Measurements from ENCODE around the gene SLC9A4. TPM values are rescaled to one million over a fixed set of nuclear protein-coding genes. Genes with fewer than 3 reads are reported as not detected.
A peak's percentile ranks its signal among the peaks of the same experiment; 100 is the strongest.

SLC9A4 gene
- total and polyA plus RNA-seq, 2 of the 4 experiments (the other 2 are of a cell fraction): not detected

DNA sequence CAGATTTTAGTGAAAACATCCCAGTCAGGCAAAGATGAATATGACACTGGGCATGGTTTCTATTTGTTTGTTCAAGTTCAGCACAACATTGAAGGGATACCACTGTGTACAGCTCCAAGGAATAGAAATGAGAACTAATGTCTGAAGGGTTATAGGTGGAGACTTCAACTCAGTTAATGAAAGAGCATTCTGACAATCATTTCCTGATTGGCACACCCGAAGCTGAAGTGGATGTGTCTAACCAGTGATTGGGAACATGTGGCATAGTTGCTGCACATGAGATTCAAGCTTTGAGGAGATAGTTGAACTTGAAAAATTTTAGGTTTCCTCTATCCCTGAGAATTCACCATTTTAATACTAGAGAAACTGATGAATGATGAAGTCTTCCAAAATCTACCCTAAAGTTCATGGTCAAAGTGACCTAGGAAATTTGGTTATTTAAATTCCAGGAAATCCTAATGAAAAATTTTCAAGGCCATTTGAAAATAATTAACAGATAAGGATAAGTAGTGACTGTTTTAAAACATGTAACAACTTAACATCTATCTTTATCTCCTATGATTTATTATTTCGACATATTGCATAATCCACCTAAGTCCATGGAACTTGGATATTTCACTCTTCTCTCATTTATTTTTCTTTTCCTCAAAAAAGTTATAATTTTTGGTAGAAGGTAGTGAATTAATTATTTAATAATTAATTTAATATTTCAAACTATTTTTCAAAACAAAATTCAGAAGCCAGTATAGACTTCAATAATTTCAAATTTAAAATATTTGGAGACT, 38.0 kb downstream of the SLC9A4 start:
- Histone ChIP-seq H3K14ac (replicated peaks; ENCODE audit: low read depth, low read length) (no peak overlapping the region), H3K4me1 (ENCODE audit: control insufficient read depth, insufficient read depth, low read length) (peaks cover 7% of the 10 kb centered on the region; the same call in 1 of the 2 replicates), H3K4ac (ENCODE audit: low read depth, low read length) (no peak overlapping the region), H3K56ac (ENCODE audit: extremely low read depth, insufficient read depth, low read length) (no peak overlapping the region), H2BK120ac (ENCODE audit: low read depth, low read length) (no peak overlapping the region), H3K79me1 (ENCODE audit: low read depth in 1 of 2, low read length in 2 of 2) (no peaks in the 10 kb centered on the region), H3K18ac (ENCODE audit: low read depth, low read length) (no peak overlapping the region), H2AK9ac (replicated peaks; ENCODE audit: low read depth, low read length, poor library complexity) (no peak overlapping the region), H4K20me1 (ENCODE audit: insufficient read depth, low read length) (no peaks in the 10 kb centered on the region), H3K27ac (ENCODE audit: insufficient read depth, low read length) (no peak overlapping the region), H2BK5ac (ENCODE audit: low read depth, low read length, poor library complexity, severe bottlenecking) (no peak overlapping the region), H2AK5ac (ENCODE audit: low read depth, low read length) (no peak overlapping the region), H3K4me3 (ENCODE audit: insufficient read depth, low read depth, low read length) (no peak overlapping the region), H3K23ac (ENCODE audit: low read depth, low read length) (no peak overlapping the region), H3K27me3 (ENCODE audit: control insufficient read depth, insufficient read depth, low read length) (no peaks in the 10 kb centered on the region; the same call in 1 of the 2 replicates), H3K9ac (ENCODE audit: low read depth, low read length) (no peak overlapping the region), H3K4me2 (ENCODE audit: low read depth, low read length) (no peak overlapping the region), H4K5ac (ENCODE audit: low read depth, low read length) (no peak overlapping the region), H2AFZ (replicated peaks; ENCODE audit: low read length, poor library complexity) (no peak overlapping the region), H3K36me3 (ENCODE audit: control insufficient read depth, insufficient read depth, low read length) (no peaks in the 10 kb centered on the region), H4K91ac (ENCODE audit: insufficient read depth, low read depth, low read length) (no peak overlapping the region), H3K9me3 (ENCODE audit: control insufficient read depth, insufficient read depth, low read length) (no peaks in the 10 kb centered on the region), H2BK20ac (ENCODE audit: low read depth, low read length) (no peak overlapping the region; the same call in 1 of the 2 replicates), H2BK15ac (ENCODE audit: low read depth, low read length) (no peak overlapping the region), H3K9me1 (ENCODE audit: insufficient read depth, low read length) (no peaks in the 10 kb centered on the region), H4K8ac (ENCODE audit: low read depth in 2 of 2, low read length in 2 of 2) (no peak overlapping the region)
- in situ Hi-C loops (cut with MboI; ENCODE audit: low sequenced_read_pairs) (no loop called here), dilution Hi-C loops (cut with HindIII; ENCODE audit: low sequenced_read_pairs, unreplicated experiment) (no loop called here), intact Hi-C loops (cut with micrococcal nuclease) (no loop called here)
- ChIA-PET POLR2A (ENCODE audit: unreplicated experiment) (no interaction called here), CTCF (no interaction called here)
- TF ChIP-seq FOS (IDR thresholded peaks at IDR 0.05; ENCODE audit: low read depth, low read length) (no peak), NFE2L2 (IDR thresholded peaks at IDR 0.05; ENCODE audit: low read depth, low read length) (no peak), CHD1 (IDR thresholded peaks at IDR 0.05; ENCODE audit: low read depth, low read length) (no peak), RAD21 (IDR thresholded peaks at IDR 0.05; ENCODE audit: low read length) (no peak), MAFK (IDR thresholded peaks at IDR 0.05; ENCODE audit: low read depth, low read length) (no peak), ELK1 (IDR thresholded peaks at IDR 0.05; ENCODE audit: borderline replicate concordance, low read depth, low read length) (no peak), CEBPB (IDR thresholded peaks at IDR 0.05; ENCODE audit: low read depth, low read length) (peak; percentile 45; the same call in 1 of the 2 replicates)
- DNase-seq (no peak), ATAC-seq (ENCODE audit: low read depth) (no peak)
- BruUV-seq (replicated peaks): no TSS peak
- WGBS, 2 experiments (ENCODE audit: extremely low coverage in 2 of 2, insufficient read length in 1 of 2): no CpG with 5 or more reads among the region's 2 CpGs
